Medulla oblongata (tissue), 1 donor: ENCODE measurements around the gene PDIA2.
A peak's percentile ranks its signal among the peaks of the same experiment; 100 is the strongest.
"Not testable (repeated sequence)": the region's sequence is repeated elsewhere in the genome, so short reads cannot be mapped to it uniquely, and the experiment has no call there.

Experiments used
- DNase-seq: peaks from one replicate; pipeline ENCODE4 v3.0.0-alpha.2; 2015; ENCODE audit errors: extremely low spot score

Gene PDIA2, protein sequence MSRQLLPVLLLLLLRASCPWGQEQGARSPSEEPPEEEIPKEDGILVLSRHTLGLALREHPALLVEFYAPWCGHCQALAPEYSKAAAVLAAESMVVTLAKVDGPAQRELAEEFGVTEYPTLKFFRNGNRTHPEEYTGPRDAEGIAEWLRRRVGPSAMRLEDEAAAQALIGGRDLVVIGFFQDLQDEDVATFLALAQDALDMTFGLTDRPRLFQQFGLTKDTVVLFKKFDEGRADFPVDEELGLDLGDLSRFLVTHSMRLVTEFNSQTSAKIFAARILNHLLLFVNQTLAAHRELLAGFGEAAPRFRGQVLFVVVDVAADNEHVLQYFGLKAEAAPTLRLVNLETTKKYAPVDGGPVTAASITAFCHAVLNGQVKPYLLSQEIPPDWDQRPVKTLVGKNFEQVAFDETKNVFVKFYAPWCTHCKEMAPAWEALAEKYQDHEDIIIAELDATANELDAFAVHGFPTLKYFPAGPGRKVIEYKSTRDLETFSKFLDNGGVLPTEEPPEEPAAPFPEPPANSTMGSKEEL

DNA sequence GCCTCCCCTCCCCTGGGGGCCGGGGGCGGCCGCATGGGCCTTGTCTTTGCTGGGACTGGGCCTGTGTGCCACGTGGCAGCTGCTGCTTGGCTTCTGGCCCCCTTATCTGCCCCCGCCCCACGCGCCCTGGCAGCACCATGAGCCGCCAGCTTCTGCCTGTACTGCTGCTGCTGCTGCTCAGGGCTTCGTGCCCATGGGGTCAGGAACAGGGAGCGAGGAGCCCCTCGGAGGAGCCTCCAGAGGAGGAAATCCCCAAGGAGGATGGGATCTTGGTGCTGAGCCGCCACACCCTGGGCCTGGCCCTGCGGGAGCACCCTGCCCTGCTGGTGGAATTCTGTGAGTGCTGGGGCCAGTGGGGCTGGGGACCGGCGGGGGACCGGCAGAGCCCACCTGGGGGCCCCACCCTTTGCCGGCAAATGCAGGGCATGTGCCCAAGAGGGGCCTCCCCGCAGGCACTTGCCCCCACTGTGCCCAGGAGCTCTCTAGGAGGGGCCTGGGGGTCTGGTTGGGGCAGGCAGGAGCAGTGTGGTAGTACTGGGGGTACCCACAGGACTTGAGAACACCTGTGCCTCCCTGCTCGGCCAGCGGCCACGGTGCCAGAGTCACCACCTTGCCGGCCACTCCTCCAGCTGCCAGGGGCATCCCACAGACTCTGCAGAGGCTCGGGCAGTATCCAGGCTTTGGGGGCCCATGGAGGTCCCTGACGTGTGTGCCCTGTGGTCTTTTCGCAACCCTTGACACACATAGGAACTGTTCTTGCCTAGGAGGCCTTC is at the start of gene PDIA2:
PDIA2 (plus strand) TSS at position 132 of the 773 bp plus-strand sequence; CDS start at position 138, 6 bp downstream.
- DNase-seq: peak; percentile 10

DNA sequence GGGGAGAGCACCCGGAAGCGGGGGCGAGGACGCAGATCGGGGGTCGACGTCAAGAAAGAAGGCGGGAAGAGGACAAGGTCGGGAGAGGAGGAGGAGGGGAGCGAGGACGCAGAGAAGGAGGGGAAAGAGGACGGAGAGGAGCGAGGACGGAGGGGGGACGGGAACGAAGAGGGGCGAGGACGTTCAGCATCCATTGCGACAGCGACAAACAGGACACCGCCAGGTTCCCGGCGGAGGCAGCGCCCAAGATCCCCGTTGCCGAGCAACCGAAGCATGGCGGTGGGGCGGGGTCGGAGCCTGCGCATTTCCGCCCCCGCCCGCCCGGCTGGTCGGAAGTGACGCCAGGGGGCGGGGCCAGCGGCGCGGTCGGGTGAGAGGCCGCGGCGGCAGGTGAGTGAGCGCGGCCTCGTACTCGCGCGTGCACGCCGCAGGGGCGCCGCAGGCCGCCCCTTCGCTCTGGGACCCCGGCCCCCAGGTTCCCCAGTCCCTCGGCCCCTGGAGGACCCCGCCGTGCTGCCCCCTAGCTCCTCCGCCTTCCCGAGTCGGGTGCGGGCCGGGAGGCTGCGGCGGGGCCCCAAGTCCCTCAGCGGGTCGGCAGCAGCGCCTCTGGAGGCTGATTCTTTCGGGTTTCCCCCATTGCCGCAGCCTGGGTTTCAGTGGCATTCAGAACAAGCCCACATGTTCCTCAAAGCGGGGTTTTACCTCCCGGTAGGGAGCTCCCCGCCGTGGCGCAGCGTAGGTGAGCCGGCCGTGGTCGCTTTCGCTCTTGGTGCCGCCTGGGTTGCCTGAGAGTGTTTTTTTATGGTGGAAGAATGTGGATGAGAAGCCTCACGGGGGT is 48.3 kb upstream of the PDIA2 start, which contains the start of gene FAM234A:
FAM234A (plus strand) TSS at position 354 of the 838 bp plus-strand sequence. CDS start 19,593 bp downstream, outside the sequence.
- peak; percentile 96 for DNase-seq

DNA sequence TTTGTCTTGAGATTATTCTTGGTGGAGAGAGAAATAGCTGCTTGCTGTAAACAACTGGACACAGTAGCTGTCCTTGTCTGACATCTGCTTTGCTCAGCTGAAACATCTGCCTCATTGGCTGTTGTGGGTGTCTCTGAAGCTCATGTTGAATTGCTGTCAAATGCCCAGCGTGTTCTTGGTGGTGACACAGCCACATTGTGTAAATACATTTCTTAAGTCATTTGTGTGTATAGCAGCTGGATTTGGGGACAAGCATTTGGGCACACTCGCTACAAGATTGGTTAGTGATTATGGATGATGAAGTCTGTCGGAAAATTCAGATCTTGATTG is 43.1 kb upstream of the PDIA2 start:
- peak; percentile 74 for DNase-seq

DNA sequence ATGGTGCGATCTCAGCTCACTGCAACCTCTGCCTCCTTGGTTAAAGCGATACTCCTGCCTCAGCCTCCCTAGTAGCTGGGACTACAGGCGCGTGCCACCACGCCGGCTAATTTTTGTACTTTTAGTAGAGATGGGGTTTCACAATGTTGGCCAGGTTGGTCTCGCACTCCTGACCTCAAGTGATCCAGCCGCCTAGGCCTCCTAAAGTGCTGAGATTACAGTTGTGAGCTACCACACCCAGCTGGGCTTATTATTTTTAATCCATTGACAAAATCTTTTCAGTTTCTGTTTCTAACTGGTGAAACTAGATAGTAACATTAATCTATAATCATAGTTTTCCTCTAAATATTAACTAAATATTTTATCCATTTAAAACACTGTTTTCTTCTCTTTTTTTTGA is 42.4 kb upstream of the PDIA2 start:
- no peak for DNase-seq

DNA sequence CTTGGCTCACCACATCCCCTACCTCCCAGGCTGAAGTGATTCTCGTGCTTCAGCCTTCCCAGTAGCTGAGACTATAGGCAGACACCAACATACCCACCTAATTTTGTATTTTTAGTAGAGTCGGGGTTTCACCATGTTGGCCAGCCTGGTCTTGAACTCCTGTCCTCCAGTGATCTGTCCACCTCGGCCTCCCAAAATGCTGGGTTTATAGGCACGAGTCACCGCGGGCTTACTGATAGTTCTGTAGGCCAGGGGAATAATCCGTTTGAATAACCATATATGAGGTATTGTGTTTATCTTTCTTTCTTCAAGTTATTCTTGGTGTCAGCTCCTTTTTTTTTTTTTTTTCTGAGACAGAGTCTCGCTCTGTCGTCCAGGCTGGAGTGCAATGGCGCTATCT is 40.7 kb upstream of the PDIA2 start:
- no peak for DNase-seq

DNA sequence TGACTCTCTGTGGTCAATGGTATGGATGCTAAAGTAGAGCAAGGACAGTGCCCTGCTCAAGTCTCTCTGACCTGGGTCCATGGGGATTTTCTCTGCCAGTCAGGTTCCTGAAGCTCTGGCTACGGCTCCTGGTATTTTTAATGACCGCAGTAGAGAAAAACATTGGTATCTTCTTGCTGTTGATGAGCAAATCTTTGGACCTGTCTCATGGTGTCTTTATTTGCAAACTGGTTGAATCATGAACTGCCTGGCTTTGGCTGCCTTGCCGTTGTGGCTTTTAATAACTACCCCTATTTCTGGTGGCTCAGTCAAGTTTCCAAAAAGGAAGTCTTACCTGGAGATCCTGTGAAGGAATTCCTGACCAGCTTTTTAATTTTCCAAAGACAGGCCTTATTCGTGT is 39.6 kb upstream of the PDIA2 start:
- DNase-seq: no peak

DNA sequence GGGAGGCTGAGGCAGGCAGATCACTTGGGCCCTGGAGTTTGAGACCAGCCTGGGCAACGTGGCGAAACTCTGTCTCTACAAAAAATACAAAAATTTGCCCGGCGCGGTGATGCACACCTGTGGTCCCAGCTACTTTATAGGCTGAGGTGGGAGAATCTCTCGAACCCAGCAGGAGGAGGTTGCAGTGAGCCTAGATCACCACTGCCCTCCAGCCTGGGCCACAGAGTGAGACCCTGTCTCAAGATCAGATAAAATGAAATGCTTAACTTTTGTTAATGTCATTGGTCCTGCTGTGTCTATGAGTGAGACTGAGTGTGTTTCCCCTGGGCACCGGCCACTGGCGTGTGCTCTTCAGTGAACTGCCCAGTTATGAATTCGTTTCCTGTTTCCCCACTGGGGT is 37.9 kb upstream of the PDIA2 start:
- no peak for DNase-seq

DNA sequence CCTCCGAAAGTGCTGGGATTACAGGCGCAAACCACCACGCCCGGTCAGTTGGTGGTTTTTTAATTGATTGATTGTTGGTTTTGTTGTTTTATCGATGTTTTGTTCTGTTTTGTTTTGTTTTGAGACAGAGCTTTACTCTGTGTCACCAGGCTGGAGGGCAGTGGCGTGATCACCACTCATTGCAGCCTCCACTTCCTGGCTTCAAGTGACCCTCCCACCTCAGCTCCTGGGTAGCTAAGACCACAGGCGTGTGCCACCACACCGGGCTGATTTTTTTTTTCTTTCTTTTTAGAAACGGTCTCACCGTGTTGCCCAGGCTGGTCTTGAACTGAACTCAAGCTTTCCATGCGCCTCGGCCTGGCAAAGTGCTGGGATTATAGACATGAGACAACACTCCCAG is 35.9 kb upstream of the PDIA2 start:
- no peak for DNase-seq

DNA sequence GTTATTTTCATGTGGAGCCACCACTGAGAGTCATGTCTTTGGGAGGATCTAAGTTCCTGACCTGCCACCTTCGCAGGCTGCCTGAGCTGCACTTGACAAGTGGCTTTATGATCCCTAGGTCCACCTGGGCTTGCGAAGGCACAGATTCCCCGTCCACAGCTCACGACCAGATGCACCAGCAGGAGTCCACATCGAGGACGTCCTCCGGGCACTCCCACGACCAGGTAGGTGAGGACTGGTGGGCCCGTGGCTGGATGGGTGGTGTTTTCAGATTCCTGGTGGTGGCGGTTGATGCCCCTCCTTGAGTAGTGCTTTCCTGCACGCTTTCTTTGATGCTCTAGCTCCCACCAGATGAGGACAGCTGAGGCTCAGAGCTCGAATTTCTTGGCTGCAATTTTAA is 33.5 kb upstream of the PDIA2 start:
- no peak for DNase-seq

DNA sequence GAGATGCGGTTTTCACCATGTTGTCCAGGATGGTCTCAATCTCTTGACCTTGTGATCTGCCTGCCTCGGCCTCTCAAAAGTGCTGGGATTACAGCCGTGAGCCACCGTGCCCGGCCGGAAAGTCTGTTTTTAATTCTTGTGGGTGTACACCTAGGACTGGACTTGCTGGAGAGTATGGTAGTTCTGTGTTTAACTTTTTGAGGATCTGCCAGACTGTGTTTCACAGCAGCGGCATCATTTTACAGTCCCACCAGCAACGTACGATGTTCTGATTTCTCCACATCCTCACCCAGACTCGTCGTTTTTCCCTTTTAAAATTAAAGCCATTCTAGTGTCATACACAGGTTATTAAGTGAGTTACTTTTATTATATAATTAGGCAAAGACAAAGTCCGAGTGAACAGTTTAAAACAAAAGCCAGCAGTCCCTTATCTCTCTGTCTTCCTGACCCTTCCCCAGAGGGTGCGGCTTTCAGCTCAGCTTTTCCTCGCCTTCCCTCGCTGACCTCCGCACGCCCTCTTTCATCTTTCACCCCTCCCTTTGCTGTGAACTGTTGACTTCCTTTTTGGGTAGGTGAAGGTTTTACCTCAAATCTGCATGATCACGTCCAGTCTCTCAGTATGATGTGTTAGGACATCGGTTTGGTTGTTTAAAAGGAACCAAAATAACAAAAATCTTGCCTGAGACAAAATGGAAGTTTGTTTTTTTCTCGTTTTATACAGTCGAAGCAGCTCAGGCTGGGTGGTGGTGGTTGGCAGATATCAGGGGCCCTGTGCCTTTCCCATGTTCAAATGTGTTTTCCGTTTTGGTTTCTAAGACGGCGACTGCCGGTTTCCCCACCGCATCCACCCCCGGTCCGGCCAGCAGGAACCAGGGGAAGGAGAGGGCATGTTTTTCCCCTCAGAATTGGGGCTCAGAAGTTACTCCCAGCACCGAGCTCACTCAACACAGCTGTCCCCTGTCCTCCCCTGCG is 30.3 kb upstream of the PDIA2 start:
- DNase-seq: no peak

DNA sequence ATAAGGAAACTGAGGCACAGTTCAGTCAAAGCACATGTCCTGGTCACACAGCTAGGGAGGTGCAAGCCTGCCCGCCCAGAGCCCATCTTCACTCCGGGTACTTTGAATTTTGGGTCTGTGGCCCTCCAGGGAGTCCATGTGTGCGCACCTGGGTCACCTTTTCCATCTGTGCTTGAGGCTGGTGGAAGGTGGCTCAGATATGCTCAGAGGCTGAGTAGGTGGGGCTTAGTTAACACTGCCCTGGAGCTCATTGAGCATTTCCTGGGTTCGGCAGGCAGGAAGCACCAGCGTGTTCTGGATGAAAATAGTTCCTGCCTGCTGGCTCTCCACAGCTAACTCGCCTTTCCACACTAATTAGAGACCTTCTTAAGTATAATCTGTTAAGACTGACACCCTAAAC is 29.1 kb upstream of the PDIA2 start:
- no peak for DNase-seq

DNA sequence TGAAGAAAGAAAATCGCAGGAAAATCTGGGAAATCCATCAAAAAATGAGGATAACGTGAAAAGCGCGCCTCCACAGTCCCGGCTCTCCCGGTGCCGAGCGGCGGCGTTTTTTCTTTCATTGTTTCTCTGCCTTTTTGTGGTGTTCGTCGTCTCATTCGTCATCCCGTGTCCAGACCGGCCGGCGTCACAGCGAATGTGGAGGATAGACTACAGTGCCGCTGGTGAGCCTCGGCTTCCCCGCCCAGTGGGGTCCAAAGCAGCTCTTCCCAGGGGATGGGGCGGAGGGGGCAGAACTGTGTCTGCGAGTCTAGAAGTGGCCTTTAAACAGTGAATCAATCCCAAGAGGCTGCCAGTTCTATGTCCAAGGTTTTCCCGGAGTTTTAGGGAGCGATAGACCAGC is 28.5 kb upstream of the PDIA2 start:
- DNase-seq: no peak

DNA sequence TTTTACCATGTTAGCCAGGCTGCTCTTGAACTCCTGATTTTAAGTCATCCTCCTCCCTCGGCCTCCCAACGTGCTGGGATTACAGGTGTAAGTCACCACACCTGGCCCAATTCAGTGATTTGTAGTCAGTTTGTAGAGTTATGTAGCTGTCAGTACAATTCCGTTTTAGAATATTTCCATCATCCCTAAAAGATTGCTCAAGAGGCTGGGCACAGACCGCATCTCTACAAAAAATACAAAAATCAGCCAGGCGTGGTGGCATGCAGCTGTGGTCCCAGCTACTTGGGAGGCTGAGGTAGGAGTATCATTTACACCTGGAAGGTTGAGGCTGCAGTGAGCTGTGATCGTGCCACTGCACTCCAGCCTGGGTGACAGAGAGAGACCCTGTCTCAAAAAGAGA is 27.8 kb upstream of the PDIA2 start:
- DNase-seq: no peak

DNA sequence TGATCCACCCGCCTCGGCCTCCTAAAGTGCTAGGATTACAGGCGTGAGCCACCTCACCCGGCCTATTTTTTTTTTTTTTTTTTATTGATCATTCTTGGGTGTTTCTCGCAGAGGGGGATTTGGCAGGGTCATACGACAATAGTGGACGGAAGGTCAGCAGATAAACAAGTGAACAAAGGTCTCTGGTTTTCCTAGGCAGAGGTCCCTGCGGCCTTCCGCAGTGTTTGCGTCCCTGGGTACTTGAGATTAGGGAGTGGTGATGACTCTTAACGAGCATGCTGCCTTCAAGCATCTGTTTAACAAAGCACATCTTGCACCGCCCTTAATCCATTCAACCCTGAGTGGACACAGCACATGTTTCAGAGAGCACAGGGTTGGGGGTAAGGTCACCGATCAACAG is 24.9 kb upstream of the PDIA2 start:
- not testable (repeated sequence) for DNase-seq

DNA sequence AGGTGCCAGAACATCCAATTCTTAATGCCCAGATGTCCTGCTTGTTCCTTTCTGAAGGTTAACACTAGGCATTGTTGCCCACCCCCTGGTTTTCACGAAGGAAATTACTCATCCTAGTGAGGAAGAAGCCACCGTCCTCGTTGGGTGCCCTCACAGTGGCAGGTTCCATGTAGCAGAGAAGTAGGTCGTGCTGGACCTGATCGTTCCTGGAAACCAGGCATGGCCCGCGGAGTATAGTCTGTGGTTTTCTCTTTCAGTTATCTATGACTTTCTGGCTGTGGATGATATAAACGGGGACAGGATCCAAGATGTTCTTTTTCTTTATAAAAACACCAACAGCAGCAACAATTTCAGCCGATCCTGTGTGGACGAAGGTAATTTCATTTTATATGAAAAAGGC is 23.7 kb upstream of the PDIA2 start:
- DNase-seq: no peak

DNA sequence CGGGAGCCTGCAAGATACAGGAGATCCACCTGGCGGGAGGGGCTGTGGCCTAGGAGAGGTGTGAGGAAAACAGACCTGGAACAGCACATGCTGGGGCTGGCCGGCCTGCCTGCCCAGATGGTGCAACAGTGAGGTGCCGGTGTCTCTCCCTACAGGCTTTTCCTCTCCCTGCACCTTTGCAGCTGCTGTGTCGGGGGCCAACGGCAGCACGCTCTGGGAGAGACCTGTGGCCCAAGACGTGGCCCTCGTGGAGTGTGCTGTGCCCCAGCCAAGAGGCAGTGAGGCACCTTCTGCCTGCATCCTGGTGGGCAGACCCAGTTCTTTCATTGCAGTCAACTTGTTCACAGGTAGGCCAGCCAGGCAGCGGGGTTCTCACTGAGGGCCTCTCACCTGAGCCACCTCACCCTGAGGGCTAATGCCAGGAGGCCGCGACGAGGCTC is 23.1 kb upstream of the PDIA2 start:
- no peak for DNase-seq

DNA sequence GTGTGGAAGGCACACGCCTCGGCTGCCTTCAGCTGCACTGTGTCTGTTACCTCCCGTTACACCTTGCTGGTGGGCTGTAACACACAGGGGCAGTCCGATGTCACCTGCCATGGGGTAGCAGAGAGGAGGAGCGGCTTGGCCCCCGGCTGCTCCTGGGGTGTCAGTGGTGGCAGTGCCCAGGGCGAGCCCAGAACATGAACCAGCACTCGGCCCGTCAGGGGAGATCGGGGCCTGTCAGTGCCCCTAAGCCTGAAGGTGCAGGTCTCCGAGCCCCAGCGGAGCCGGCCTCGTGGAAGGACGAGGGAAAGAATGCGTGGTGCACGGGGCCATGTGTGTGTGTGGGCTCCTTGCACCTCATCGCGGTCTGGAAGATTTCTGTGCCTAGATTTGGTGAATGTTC is 22.6 kb upstream of the PDIA2 start:
- DNase-seq: no peak

DNA sequence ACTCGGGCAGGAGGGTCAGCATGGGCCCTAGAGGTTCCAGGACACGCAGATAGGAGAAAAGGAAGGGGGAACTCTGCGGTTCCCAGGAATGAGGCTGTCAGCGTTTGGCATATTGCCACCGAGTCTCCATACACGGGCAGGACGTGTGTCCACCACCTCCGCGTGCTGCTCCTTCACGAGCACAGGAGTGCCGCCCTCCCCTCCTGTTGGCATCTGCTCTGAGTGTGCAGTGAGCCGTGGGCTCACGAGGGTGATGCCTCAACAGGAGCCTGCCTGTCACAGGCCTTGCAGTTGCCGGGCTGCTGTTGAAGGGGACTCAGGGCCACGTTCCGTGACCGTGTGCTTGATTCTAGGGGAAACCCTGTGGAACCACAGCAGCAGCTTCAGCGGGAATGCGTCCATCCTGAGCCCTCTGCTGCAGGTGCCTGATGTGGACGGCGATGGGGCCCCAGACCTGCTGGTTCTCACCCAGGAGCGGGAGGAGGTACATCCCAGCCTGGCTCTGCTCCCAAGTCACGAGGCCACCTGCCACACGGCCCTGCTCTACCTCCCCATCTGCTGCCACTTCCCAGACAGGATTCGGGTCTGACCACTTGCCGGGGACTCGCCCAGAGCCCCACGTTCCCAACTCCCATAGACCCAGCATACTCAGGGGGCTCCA is 21.8 kb upstream of the PDIA2 start:
- DNase-seq: no peak

DNA sequence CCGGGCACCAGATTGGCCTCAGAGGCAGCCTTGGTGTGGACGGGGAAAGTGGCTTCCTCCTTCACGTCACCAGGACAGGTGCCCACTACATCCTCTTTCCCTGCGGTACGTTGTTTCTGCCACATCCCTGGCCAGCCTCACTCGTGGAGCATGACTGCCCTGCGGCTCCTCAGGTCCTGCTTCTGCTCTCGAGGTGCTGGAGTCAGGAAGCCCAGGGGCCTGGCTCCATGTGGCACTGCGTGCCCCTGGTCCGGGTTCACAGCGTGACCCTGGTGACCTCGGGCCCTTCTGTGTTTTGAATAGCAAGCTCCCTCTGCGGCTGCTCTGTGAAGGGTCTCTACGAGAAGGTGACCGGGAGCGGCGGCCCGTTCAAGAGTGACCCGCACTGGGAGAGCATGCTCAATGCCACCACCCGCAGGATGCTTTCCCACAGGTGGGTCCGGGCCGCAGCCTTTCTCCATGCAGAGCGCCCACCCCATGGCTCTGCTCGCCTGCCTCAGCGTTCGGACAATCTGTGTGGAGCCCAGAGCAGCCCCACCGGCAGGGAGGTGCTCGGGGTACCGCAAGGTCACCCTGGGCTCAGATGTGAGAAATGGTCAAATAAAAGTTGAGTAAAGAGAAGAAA is 20.7 kb upstream of the PDIA2 start:
- no peak for DNase-seq
